Lung (tissue), 12 donors: ENCODE data around the gene NRIP1. TPM values are rescaled to one million over a fixed set of nuclear protein-coding genes. Genes with fewer than 3 reads are reported as not detected.

Experiments used
- ATAC-seq: fragments of 200-7000 bp; cut with Tn5 transposase; one replicate; pipeline ENCODE4 v1.9.1; 2020; ENCODE audit warnings: moderate number of reproducible peaks; ENCODE audit not compliant: insufficient read depth, low FRiP score
- DNase-seq, 3 donors: peaks; one replicate each; pipeline ENCODE4 v3.0.0-alpha.2; 2013 to 2017
- H3K27ac ChIP-seq, 2 donors: one replicate each; pipeline ENCODE4 v1.5.1; 2013; ENCODE audit warnings: mild to moderate bottlenecking in 2 of 2, moderate library complexity in 2 of 2, control low read depth in 1 of 2, inconsistent platforms in 1 of 2, low read depth in 1 of 2, low read length in 1 of 2
- H3K27me3 ChIP-seq, 3 donors: one replicate each; pipeline ENCODE4 v1.5.1; 2013; ENCODE audit warnings: low read length in 2 of 3; ENCODE audit not compliant: control insufficient read depth in 3 of 3, insufficient read depth in 3 of 3
- H3K36me3 ChIP-seq, 4 donors: one replicate each; pipeline ENCODE4 v1.5.1; 2013; ENCODE audit warnings: low read length in 4 of 4, mild to moderate bottlenecking in 1 of 4, moderate library complexity in 1 of 4; ENCODE audit not compliant: control insufficient read depth in 4 of 4, insufficient read depth in 4 of 4
- H3K4me1 ChIP-seq, 5 donors: one replicate each; pipeline ENCODE4 v1.5.1; 2013; ENCODE audit warnings: low read length in 5 of 5, mild to moderate bottlenecking in 2 of 5, moderate library complexity in 1 of 5; ENCODE audit not compliant: control insufficient read depth in 5 of 5, insufficient read depth in 5 of 5
- H3K4me3 ChIP-seq: one replicate; pipeline ENCODE4 v1.5.1; 2013; ENCODE audit warnings: mild to moderate bottlenecking, control low read depth, moderate library complexity
- H3K9ac ChIP-seq, 2 donors: one replicate each; pipeline ENCODE4 v1.5.1; 2013; ENCODE audit warnings: low read length in 2 of 2, control low read depth in 1 of 2; ENCODE audit not compliant: insufficient read depth in 1 of 2
- H3K9me3 ChIP-seq, 4 donors: one replicate each; pipeline ENCODE4 v1.5.1; 2013; ENCODE audit warnings: low read length in 3 of 4, mild to moderate bottlenecking in 1 of 4, moderate library complexity in 1 of 4; ENCODE audit not compliant: control insufficient read depth in 4 of 4, insufficient read depth in 3 of 4
- CTCF ChIP-seq: IDR thresholded peaks from 2 replicates; pipeline ENCODE4 v1.5.1; 2012; ENCODE audit warnings: mild to moderate bottlenecking; ENCODE audit errors: control extremely low read depth, extremely low read depth
- WGBS, 2 donors: extraction: QIAGEN DNeasy Blood & Tissue Kit; methylation state at CpG; one replicate each; pipeline ENCODE4 v1.1.7; 2013; 5-methylcytosine and 5-hydroxymethylcytosine counted together
- polyA plus RNA-seq, 2 donors: library from polyadenylated mRNA; stranded (reverse); fragments of 200-250 nt; gene quantifications; one replicate each; pipeline ENCODE4 v1.2.1, GENCODE V29; 2013
- total RNA-seq, 2 donors: library from RNA; depleted of rRNA in 1 of 2; stranded (reverse); fragments of >200 nt in 1 of 2; gene quantifications; one replicate each; pipeline ENCODE4 v1.2.1, GENCODE V29; 2014 to 2021
- donor health status: control.
- donor health status: control.
- donor health status: Bipolar disorder and iron deficiency.
- donor health status: healthy.
- donor health status: DM: yes; HTN: yes; CAD: no.

Gene NRIP1
- total and polyA plus RNA-seq, 4 donors: 5.9 to 35.5 (median 18.3) TPM

GRCh38 chr21:15092745-15093144 is 27.9 kb upstream of the NRIP1 start:
- no peak overlapping the region for H3K9ac ChIP-seq

DNA sequence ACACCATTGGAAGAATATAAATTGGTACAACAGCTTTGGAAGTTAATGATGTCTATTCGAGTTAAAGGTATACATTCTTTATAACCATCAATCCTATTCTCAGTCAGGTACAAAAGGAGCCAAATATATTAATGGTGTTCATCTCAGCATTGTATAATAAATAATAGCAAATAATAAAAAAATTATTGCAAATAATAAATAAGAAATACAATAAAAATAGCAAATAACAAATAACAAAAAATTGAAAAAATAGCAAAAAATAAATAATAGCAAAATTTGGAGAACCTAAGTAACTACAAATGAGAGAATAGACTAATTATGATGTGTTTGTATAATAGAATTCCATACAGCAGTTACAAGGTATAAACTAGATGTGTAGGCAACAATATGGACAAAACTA is 25.6 kb upstream of the NRIP1 start:
- Histone ChIP-seq H3K4me3 (no peak overlapping the region), H3K4me1 (peaks cover 0 to 4% (median 0%) of the 10 kb centered on the region in 5 donors), H3K36me3 (no peaks in the 10 kb centered on the region), H3K27ac (no peak overlapping the region), H3K9ac (no peak overlapping the region), H3K9me3 (no peaks in the 10 kb centered on the region), H3K27me3 (no peaks in the 10 kb centered on the region)
- DNase-seq (no peak), ATAC-seq (no peak)
- TF ChIP-seq CTCF: no peak
- 51 to 94% methylated on average over 1 of the region's 1 CpG for WGBS, 2 donors

More at GRCh38 chr21:15092745-15093144, 27.9 kb upstream of the NRIP1 start:
- Histone ChIP-seq H3K27ac (no peak overlapping the region), H3K9me3 (no peaks in the 10 kb centered on the region), H3K4me3 (no peak overlapping the region), H3K36me3 (no peaks in the 10 kb centered on the region), H3K27me3 (no peaks in the 10 kb centered on the region), H3K4me1 (peaks cover 0 to 7% (median 0%) of the 10 kb centered on the region in 5 donors)
- ATAC-seq: no peak
- no peak for TF ChIP-seq CTCF
- WGBS, 2 donors: 92% methylated on average over 2 of the region's 2 CpGs
- DNase-seq: peak in 2 of 3 donors; percentile 38 to 45

DNA sequence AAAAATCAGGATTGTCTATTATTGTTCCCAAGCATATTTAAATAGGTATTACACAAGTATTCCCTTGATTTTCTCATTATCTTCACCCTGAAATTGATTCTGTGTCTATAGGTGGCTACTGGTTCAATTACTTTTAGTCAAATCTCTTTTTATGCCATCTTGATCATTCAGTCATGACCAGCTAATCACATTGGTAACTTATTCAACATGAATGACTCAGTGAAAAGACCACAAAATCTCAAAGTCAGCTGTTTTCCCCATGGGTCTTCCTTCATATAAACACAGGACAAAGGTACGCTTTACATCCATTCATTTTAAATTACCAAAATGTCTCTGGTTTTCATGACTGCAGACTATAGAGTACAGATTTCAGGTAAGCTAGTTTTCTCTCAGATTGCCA is 23.7 kb upstream of the NRIP1 start:
- ATAC-seq: no peak
- H3K27ac ChIP-seq: no peak overlapping the region
- H3K9ac ChIP-seq: no peak overlapping the region
- no peak overlapping the region for H3K4me3 ChIP-seq
- H3K9me3 ChIP-seq: no peaks in the 10 kb centered on the region
- H3K4me1 ChIP-seq: peaks cover 0 to 4% (median 0%) of the 10 kb centered on the region in 5 donors
- no peaks in the 10 kb centered on the region for H3K36me3 ChIP-seq
- H3K27me3 ChIP-seq: no peaks in the 10 kb centered on the region
- whole genome bisulfite sequencing, 2 donors: 92 to 96% methylated on average over 1 of the region's 1 CpG
- DNase-seq: no peak
- no peak for TF ChIP-seq CTCF

- TF ChIP-seq CTCF: no peak
- H3K4me3 ChIP-seq: no peak overlapping the region
- H3K9me3 ChIP-seq: no peaks in the 10 kb centered on the region
- no peak overlapping the region for H3K27ac ChIP-seq
- H3K9ac ChIP-seq: no peak overlapping the region
- no peaks in the 10 kb centered on the region for H3K4me1 ChIP-seq
- no peaks in the 10 kb centered on the region for H3K36me3 ChIP-seq
- ATAC-seq (no peak), DNase-seq (peak in 1 of 3 donors; percentile 1)
- no peaks in the 10 kb centered on the region for H3K27me3 ChIP-seq
These were observed 19.9 kb upstream of the NRIP1 start for GRCh38 chr21:15084668-15085067.
